Astrocyte (in vitro differentiated cells and primary cell): Measurements from ENCODE around the gene P2RX5.

Experiments
- CTCF ChIP-seq: IDR thresholded peaks from 2 replicates; pipeline ENCODE4 v1.5.1; 2011; ENCODE audit warnings: low read depth, mild to moderate bottlenecking, inconsistent platforms, low read length, moderate library complexity; ENCODE audit not compliant: insufficient read depth
- EZH2 ChIP-seq: IDR thresholded peaks from 2 replicates; pipeline ENCODE4 v1.6.1; 2012; ENCODE audit warnings: mild to moderate bottlenecking, low read length, inconsistent platforms; ENCODE audit not compliant: insufficient read depth

GRCh38 chr17:3693141-3693540 lies 2.8 kb downstream of the P2RX5 start:
- TF ChIP-seq CTCF, result no peak
- TF ChIP-seq EZH2, result no peak
